Right lobe of liver (tissue), 6 donors: ENCODE data around the gene MAP2K4. TPM values are rescaled to one million over a fixed set of nuclear protein-coding genes. Genes with fewer than 3 reads are reported as not detected.

Source experiments
- ATAC-seq, 4 donors: fragments of 200-7000 bp; cut with Tn5 transposase; one replicate each; pipeline ENCODE4 v1.9.1; 2020; ENCODE audit warnings: mild to moderate bottlenecking in 4 of 4, moderate library complexity in 4 of 4
- DNase-seq, 3 donors: peaks; one replicate each; pipeline ENCODE4 v3.0.0-alpha.2; 2020
- H3K27ac ChIP-seq, 3 donors: fragments of 200-600 bp; one replicate each; pipeline ENCODE4 v1.8.0; 2022
- H3K27me3 ChIP-seq, 2 donors: fragments of 200-600 bp; one replicate each; pipeline ENCODE4 v1.8.0; 2022
- H3K36me3 ChIP-seq, 4 donors: fragments of 200-600 bp; sonication (generic) in 1 of 4; one replicate each; pipeline versions ENCODE4 v1.5.1 to v1.8.0; 2017 to 2022; ENCODE audit warnings: control low read depth in 1 of 4
- H3K4me1 ChIP-seq, 4 donors: fragments of 200-600 bp; sonication (generic) in 1 of 4; one replicate each; pipeline versions ENCODE4 v1.5.1 to v1.8.0; 2017 to 2022; ENCODE audit warnings: control low read depth in 1 of 4
- H3K4me3 ChIP-seq, 3 donors: fragments of 200-600 bp; one replicate each; pipeline ENCODE4 v1.8.0; 2022
- H3K9me3 ChIP-seq, 4 donors: fragments of 200-600 bp; sonication (generic) in 1 of 4; one replicate each; pipeline versions ENCODE4 v1.5.1 to v1.8.0; 2017 to 2022; ENCODE audit warnings: control low read depth in 1 of 4
- CTCF ChIP-seq, 4 donors: fragments of 200-600 bp in 3 of 4; fragments of 450-650 bp in 1 of 4; IDR thresholded peaks; one replicate each; pipeline versions ENCODE4 v1.5.1 to v1.8.0; 2016 to 2022; ENCODE audit warnings: antibody characterized with exemption in 4 of 4, mild to moderate bottlenecking in 2 of 4
- POLR2A ChIP-seq: fragments of 450-650 bp; IDR thresholded peaks from one replicate; pipeline ENCODE4 v1.6.1; 2017; ENCODE audit warnings: antibody characterized with exemption, mild to moderate bottlenecking
- WGBS: methylation state at CpG from one replicate; pipeline ENCODE4 v1.1.6; 2018; ENCODE audit warnings: low coverage, low lambda C conversion rate; ENCODE audit not compliant: insufficient coverage; ENCODE audit errors: missing lambda C conversion rate; 5-methylcytosine and 5-hydroxymethylcytosine counted together
- intact Hi-C, 2 donors: fragments of 100-400 bp; cut with DNase I; formaldehyde crosslinking; loops; one replicate each; pipeline versions ENCODE4 v1.11.2 to v1.14.1; 2022
- microRNA counts: library from miRNA; unstranded; fragments of <30 nt; microRNA quantifications from one replicate; lab custom pipeline; 2016
- microRNA-seq, 2 donors: library from miRNA; unstranded; fragments of <30 nt; microRNA quantifications; one replicate each; pipeline ENCODE4, GENCODE V29; 2019 to 2020
- small RNA-seq, 2 experiments: library from RNA; depleted of rRNA; stranded (forward); fragments of <200 nt; gene quantifications; one replicate each; pipeline ENCODE3, GENCODE V24; 2016
- total RNA-seq, 6 experiments: library from RNA; depleted of rRNA in 2 of 6; stranded (reverse); fragments of >200 nt in 2 of 6; fragmentation: NEBNext Ultra II Directional in 3 of 6; extraction: Animal tissue kit (Norgen Biotek cat#: 25700) in 3 of 6; gene quantifications; one replicate each; pipeline versions ENCODE4 v1.1.0 to v1.2.4, GENCODE V29; 2016 to 2023
- donor health status: DM: no; HTN: yes; CAD: no.
- donor health status: DM: no; HTN: no; CAD: no.
- donor health status: DM: no; HTN: no; CAD: no.
- donor health status: DM: no; HTN: yes; CAD: no.
- donor health status: DM: no; HTN: yes; CAD: no.

Gene MAP2K4
- total RNA-seq, 6 experiments from 2014 or later, result 14.9 to 23.7 (median 18.7) TPM

GRCh38 chr17:12180644-12181261, 160.1 kb downstream of the MAP2K4 start:
- DNase-seq, result no peak
- Histone ChIP-seq H3K27me3 (no peaks in the 10 kb centered on the region), H3K4me3 (no peak overlapping the region), H3K36me3 (no peaks in the 10 kb centered on the region), H3K27ac (no peak overlapping the region), H3K4me1 (no peaks in the 10 kb centered on the region), H3K9me3 (no peaks in the 10 kb centered on the region)
- ATAC-seq, result peak in 1 of 4 donors; percentile 39
- intact Hi-C loops, result no loop called here
- TF ChIP-seq CTCF (IDR thresholded peaks at IDR 0.05) (peak; percentile 35 to 71 (median 70)), POLR2A (no peak)
- 8% methylated on average over 7 of the region's 7 CpGs for WGBS

GRCh38 chr17:12187658-12188057, 167.0 kb downstream of the MAP2K4 start:
- no peak for ATAC-seq

GRCh38 chr17:12193144-12193735, 172.6 kb downstream of the MAP2K4 start:
- no peaks in the 10 kb centered on the region for H3K27me3 ChIP-seq
- 54% methylated on average over 3 of the region's 3 CpGs for WGBS
- intact Hi-C loops, result no loop called here
- H3K36me3 ChIP-seq, result no peaks in the 10 kb centered on the region
- no peak for DNase-seq
- no peaks in the 10 kb centered on the region for H3K4me1 ChIP-seq
- no peak overlapping the region for H3K4me3 ChIP-seq
- no peak for ATAC-seq
- no peak for TF ChIP-seq POLR2A
- no peak for TF ChIP-seq CTCF (IDR thresholded peaks at IDR 0.05)
- H3K9me3 ChIP-seq, result no peaks in the 10 kb centered on the region
- no peak overlapping the region for H3K27ac ChIP-seq

More at GRCh38 chr17:12187658-12188057, 167.0 kb downstream of the MAP2K4 start:
- Histone ChIP-seq H3K4me1 (no peaks in the 10 kb centered on the region), H3K4me3 (no peak overlapping the region), H3K27me3 (no peaks in the 10 kb centered on the region), H3K9me3 (no peaks in the 10 kb centered on the region), H3K36me3 (no peaks in the 10 kb centered on the region), H3K27ac (no peak overlapping the region)
- no peak for DNase-seq
- 90% methylated on average over 1 of the region's 1 CpG for WGBS
- TF ChIP-seq CTCF (IDR thresholded peaks at IDR 0.05) (no peak), POLR2A (no peak)
- intact Hi-C loops, result no loop called here

MicroRNAs within 50 kb of the gene (microRNA counts, 767-probe panel; counts per million panel counts)
- microRNA hsa-miR-744-5p (lab: Ali Mortazavi, UCI), result 237 counts per million

Small RNA genes within 50 kb of the gene (microRNA-seq; reads per million reads assigned to microRNA genes)
- gene MIR744, result 1,918 to 2,901 reads per million in 2 donors

Small RNA genes within 50 kb of the gene (small RNA-seq; reads per million reads assigned to genes)
- gene MIR744 (37.2 to 42.4 reads per million in 2 experiments), gene RNU11-2P (0 reads per million in 2 experiments)

Other genes with a start within 250 kb of the MAP2K4 start
- gene ZNF18, start 23.4 kb upstream of the MAP2K4 start, total RNA-seq, result 1 to 10 TPM; 3.7 to 7.0 (median 4.2) TPM